Fibroblast of skin of abdomen (primary cell): ENCODE results near the gene SLC25A19.
"Not testable (repeated sequence)": the region's sequence is repeated elsewhere in the genome, so short reads cannot be mapped to it uniquely, and the experiment has no call there.

Experiments used
- DNase-seq: peaks from one replicate; pipeline ENCODE4 v3.0.0-alpha.2; 2013

The SLC25A19 gene

DNA sequence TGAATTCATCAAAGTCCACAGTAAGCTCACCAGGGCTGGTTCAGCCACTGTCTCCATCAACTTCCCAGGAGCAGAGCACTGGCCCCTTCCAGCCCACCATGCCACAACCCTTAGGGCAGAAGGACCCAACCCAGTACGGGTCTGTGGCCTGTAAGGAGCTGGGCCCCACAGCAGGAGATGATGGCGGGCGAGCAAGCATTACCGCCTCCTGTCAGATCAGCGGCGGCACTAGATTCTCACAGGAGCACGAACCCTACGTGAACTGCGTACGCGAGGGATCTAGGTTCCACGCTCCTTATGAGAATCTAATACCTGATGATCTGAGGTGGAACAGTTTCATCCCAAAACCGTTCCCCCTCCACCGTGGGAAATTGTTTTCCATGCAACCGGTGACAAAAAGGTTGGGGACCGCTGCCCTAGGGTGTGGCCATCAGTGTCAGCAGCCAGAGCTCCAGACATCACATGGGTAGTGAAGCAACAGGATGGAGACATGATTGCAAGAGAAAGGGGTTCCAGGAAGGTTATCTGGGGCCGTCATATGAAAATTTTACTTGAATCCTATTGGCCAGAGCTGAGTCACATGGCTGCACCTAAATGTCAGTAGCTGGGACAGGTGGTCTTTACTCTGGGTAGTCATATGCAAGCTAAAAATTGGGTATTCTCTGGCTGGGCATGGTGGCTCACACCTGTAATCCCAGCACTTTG, 12.4 kb upstream of the SLC25A19 start:
- no peak for DNase-seq

DNA sequence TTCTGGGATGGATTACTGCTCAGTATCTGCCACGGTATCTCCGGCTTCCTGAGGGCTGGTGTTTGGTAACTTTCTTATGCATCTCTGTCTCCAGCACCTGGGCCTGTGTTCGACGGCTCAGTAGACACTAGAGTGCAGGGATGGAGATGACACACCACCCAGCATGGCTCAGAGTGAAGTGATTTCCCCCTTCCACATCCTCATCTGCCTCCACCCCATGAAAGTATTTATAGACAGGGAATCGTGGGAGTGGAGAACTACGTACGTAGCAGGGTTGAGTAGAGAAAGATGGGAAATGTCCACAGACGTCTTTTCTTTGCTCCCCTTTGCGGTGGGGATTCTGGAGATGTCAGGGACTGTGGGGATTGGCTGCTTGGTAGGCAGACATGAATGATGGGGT, 11.8 kb upstream of the SLC25A19 start:
- no peak for DNase-seq

DNA sequence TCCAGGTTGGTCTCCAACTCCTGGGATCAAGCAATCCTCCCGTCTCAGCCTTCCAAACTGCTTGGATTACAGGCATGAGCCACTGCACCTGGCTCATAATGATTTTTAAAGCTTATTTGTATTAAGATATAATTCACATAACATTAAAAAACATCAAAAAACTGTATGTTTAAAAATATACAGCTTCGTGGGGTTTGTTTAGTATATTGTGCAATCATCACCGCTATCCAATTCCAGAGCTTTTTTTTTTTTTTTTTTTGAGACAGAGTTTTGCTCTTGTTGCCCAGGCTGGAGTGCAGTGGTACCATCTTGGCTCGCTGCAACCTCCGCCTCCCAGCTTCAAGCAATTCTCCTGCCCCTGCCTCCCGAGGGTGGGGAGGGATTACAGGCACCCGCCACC, 11.0 kb upstream of the SLC25A19 start:
- DNase-seq, result no peak

DNA sequence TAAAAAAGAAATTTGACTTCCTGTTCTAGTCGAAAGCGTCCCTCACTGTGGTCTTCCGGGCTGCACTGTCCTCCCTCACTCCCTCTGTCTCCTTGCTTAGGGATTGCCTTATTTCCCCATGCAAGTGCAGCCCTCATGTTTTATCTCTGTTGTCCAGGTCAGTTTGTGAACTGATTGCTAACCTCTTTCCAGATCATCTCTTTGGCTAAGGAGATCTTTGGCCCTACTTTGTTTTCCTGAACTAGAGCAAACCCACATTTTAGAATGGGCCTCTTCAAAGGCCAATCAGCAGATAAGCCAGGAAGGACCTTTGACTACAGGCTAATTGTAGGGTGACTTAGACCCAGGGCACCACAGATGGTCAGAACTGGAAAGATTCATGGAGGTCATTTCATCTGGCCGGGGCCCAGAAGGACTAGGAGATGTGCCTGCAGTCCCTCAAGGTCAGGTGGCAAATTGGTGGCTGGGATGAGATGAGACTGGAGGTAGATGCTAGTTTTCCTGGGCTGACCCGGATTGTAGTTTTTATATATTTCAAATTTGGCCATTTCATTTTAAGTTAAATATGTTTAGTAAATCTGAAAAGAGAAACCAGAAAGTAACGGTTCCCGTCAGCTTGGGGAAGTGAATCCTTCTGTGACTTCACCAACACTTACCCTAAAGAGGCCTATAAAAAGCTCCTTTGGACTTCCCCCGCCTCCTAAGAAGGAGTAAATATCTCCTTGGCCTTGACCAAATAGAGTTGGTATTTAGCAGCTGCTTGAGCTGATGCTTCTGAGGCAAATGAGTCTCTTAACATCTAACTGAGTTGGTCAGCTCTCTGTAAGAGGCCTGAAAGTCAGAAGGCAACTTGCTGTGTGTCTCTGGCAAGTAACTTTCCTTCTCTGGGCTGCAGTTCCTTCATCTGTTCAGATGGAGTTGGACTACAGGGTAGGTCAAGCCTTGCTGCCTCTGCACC, 6.2 kb upstream of the SLC25A19 start:
- no peak for DNase-seq

DNA sequence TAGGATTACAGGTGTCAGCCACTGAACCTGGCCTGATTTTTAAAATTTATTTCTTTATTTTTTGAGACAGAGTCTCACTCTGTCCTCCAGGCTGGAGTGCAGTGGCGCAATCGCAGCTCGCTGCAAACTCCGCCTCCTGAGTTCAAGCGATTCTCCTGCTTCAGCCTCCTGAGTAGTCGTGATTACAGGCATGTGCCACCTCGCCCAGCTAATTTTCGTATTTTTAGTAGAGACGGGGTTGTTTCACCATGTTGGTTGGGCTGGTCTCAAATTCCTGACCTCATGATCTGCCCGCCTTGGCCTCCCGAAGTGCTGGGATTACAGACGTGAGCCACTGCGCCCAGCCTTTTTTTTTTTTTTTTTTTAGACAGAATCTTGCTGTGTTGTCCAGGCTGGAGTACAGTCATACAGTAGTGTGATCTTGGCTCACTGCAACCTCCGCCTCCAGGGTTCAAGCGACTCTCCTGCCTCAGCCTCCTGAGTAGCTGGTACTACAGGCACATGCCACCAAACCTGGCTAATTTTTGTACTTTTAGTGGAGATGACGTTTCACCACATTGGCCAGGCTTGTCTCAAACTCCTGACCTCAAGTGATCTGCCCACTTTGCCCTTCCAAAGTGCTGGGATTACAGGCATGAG, 3.7 kb upstream of the SLC25A19 start:
- not testable (repeated sequence) for DNase-seq

DNA sequence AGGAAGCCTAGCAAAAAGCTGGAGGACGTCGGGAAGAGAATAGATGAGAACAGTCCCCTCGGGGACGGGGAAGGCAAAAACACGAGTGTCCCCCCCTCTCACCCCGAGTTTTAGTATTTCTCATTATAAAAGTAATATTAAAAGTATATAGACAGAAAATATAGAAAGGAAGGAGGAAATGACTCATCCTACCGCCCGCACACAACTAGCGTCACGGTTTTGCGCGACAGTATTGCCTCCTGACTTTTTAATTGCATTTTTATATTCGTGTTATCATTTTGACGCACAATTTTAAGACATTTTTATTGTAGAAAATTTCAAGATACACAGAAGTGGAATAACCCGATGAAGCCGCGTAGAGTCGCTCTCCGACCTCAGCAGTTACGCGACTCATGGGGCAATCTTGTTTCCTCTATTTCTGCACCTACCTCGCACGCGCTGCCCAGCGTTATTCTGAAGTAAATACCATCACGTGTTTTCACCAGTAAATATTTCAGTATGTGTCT, 652 bp upstream of the SLC25A19 start:
- DNase-seq, result peak; percentile 58

DNA sequence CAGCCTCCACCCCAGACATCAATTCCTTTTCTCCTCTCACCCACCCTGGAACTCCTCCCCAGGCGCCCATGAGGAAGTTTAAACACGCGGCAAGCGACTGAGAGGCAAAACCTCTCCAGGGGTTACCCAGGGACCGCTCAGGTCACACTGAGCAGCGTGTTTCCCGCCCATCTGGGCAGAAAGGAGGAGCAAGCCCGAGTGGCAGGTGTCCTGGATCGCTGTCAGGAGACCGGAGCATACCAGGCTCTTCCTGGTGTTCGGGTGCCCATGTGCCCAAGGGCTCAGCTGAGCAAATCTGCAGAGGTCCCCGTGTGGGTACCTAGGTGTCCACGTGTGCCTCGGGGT, 491 bp downstream of the SLC25A19 start:
- no peak for DNase-seq

DNA sequence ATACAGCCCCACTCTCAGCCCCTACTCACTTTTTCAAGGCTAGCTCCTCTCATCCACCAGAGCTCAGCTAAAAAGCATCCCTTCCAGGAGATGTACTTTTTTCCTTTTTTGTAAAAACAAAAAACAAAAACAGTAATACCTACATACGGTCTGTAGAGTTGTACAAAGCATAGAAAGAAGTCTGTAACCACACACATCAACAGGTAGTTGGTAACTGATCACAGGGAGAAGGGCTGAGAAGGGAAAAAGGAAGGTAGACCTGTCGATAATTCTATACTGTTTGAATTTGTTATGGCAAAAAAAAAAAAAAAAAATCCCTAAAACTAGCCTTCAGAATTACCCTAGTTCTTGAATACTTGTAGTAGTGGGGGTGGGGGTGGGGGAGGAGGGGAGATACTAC, 874 bp downstream of the SLC25A19 start:
- DNase-seq, result no peak

DNA sequence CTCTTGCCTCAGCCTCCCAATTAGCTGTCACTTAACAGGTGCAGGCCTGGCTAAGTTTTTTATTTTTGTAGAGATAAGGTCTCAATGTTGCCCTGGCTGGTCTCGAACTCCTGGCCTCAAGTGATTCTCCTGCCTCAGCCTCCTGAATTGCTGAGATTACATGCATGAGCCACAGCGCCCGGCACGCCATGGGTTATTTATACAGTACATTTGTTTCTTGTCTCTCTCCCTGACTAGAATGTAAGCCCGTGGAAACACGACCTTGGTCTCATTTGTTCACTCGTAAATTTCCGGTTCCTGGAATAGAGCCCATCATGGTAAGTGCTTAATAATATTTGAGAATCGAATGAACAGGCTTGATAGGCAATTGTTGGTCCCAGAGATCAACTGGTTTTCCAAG, 2.0 kb downstream of the SLC25A19 start:
- DNase-seq, result no peak

DNA sequence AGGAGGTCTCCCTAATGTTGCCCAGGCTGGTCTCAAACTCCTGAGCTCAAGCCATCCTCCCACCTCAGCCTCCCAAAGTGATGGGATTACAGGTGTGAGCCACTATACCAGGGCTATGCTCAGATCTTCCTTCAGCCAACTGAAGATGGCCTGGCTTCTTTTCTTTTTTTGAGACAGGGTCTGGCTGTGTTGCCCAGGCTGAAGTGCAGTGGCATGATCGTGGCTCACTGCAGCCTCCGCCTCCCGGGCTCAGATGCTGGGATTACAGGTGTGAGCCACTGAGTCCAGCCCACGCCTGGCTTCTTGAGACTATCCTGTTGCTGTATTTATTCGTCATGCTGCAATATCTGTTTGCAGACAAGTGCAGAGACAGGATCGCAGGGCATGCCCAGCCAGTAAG, 4.1 kb downstream of the SLC25A19 start:
- DNase-seq, result no peak

DNA sequence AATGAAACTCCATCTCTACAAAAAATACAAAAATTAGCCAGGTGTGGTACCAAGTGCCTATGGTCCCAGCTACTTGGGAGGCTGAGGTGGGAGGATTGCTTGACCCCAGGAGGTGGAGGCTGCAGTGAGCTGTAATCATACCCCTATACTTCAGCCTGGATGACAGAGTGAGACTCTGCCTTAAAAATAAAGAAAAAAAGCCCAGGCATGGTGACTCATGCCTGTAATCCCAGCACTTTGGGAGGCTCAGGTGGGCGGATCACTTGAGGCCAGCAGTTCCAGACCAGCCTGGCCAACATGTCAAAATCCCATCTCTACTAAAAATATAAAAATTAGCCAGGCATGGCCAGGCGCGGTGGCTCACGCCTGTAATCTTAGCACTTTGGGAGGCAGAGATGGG, 9.0 kb downstream of the SLC25A19 start:
- DNase-seq, result not testable (repeated sequence)

DNA sequence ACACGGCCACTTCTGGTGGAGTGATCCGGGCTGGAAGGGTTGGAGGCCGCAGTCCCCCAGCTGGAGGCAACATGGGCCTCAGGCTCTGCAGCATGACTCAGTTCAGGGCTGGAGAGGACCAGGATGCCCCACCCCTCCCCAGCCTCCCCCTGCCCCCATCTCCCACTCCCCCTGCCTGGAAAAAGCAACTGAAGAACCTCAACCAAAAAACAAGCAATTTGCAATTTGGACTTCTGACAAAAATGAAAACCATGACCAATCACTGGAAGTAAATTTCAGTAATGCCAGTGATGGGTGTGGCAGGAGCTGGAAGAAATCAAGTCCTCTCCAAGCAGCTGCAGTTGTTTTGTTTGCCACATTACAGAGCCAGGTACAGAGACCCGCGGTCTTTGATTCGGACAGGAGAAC, 11.6 kb downstream of the SLC25A19 start:
- DNase-seq, result peak; percentile 70

DNA sequence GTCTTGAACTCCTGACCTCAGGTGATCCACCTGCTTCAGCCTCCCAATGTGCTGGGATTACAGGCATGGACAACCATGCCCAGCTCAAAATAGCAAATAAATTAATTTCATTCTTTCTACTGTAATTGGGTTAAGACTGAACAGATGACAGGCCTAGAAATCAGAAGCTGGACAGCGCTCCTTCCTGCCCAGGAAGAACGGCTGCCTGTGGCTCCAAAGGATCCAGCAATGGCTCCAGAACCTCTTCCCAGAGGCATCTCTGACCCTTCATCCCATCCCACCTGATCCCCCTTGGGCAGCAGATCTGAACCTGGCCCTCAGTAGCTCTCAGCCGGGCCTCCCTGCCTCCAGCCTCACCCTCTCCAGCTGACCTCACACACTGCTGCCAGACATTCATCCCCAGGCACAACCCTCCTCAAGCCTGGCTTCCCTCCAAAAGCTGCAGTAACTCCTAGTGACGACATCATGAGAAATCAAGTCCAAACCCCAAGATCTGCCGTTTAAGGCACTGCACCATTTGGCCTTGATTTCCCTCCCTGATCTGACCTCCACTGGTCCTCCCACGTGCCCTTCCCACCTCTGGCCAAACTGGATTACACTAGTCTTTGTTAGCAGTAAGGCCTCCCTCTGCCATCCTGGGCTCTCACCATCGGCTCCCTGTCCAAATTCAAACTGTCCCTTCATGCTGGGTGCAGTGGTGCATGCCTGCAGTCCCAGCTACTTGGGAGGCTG, 15.1 kb downstream of the SLC25A19 start:
- peak; percentile 62 for DNase-seq

DNA sequence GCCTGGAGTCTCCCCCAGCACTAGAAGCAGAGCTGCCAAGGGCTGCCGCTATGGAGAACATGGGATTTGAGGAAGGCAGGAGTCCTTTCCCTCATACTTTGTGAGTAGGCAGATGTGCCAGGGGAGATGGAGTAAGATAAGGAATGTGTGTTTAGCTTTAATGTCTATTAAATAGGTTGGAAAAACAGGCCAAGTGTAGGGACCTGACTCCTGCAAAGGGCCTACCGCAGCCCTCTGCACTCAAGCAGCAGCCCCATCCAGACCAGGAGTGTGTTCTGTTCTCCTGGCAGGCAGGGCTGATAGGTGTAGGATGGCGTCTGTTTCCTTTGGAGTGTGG, 16.4 kb downstream of the SLC25A19 start:
- DNase-seq, result no peak

DNA sequence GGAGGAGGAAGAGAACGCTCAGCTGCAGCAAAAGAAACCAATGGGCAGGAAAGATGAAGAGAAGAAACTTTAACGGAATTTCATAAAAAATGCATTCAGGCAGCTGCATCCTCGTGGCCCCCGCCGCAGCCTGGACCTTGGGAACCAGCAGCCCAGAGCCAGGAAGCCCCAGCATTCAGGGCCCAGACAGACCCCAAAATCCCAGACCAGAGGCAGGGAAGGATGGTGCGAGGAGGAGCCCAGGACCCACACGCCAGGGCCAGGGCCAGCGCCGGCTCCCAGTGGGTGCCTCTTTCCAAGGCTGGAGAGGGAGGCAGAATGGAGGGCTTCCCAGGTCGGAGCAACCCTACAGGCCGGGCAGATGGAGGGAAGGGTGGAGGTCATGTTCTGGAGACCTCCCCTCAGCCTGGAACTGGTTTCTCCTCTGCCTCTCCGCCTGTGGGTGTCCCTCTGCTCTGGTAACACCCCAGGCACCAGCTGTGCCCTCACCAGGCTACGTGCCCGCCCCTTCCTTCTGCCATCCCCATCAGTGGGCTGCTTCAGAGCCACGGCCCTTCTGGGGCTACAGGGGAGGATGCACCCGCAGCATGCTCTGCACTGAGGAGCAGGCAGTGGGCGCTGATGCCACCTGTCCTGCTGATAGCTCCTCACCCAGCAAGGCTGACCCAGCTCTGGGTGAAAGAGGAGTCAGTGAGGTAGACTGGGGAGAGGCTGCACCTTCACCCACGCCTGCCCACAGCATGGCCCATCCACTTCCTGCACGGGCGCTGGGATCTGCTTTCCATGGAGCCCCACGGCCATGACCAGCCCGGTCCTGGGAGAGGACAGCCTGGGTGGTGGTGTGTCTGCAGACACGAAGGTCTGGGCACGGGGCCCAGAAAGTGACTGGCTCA, 17.0 kb downstream of the SLC25A19 start:
- DNase-seq, result no peak

DNA sequence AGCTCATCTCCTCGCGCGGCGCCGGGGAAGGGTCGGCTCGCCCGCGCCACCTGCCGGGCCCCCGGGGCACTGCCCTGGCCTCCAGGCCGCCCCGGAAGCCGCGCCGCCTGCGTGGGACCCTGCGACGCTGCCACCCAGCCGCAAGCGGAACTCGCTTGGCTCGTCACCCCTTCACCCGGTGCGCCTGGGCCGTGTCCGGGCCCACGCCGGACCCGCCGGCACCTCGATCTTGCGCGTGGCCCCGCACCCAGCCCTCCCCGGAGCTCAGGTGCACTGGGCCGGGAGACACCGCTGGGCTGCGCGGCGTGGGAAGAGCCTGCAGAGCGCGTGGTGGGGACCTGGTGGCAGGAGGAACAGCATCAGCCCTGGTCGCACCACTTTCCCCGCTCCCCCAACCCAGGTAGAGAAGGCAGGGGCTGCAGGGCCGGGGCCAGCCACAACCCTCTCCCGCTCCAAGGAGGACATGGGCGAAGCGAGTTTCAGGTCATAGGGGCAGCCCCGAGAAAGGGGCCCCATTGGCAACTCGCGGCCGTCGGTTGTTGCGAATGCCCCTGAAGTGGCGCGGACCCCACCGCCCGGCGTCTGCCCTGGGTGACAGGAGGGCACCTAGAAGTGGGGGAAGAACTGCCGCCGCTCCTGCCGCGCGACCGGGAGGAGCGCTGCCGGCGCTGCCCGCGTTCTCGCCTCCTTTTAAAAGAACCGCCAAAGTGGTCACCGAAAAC, 17.8 kb downstream of the SLC25A19 start:
- no peak for DNase-seq

DNA sequence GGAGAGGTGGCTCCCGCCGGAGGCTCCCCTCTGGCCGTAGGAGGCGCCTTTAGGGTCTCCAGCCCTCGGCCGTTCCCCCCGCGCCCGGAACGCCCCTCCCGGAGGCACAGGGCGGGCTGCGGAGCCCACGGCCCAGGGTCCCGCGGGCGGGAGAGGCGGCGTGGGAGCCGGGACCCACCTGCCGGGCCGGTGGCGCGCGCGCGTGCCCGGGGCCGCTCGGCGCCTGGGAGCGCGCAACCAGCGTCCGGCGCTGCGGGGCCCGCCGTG, 18.3 kb downstream of the SLC25A19 start, which contains the start of gene MIF4GD:
Gene MIF4GD, minus strand, starts transcription at position 266 of the 267 bp plus-strand sequence. CDS start 1,036 bp downstream, outside the sequence.
- DNase-seq, result peak; percentile 72

DNA sequence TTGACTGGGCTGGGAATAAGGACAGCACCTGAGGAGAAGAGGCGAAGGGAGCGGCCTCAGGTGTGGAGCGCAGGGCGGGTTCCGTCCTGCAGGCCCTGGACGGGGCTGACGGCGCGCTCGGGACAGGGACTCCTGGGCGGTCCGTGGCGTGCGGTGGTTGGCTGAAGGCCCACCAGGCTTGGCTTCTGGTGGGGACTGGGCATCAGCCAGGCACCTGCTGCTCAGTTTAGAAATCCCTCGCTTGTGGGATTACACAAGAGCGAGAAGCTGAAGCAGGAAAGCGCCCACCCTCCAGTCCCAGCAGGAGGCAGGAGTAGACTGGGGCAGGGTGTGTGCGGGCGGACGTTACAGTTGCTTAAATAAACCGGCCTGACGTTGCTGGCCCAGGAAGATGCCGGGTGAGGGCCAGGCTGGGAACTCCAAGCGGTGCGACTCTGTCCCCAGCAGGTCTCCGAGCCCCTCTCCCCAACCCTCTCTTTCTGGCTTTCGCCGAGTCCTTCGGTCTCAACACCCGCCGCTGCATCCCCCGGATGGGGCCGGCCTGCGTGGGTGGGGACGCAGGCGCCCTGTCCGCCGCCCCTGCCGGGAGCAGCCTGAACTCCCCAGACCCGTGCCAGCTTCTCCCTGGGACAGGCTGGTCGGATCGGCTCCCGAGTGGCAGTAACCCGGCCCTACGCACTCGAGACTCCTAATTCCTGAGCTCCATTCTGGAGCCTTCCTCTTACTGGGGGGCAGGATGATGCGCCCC, 18.8 kb downstream of the SLC25A19 start:
- peak; percentile 64 for DNase-seq

DNA sequence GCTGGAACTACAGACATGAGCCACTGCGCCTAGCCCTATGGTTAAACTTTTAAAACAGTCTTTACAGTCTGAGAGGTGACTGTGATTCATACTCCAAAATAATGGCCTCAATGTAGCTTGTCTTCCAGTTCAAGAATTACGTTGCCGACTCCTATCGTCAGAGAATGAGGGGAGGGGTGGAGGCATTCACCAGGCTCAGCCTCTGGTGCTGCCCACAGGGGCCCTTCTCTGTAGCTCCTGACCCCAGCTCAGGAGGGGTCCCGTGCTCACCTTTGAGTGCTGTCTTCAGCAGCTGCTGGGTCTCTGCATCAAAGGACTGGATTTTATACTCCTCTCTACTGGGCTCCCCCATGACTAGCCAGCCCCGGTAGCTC, 19.4 kb downstream of the SLC25A19 start:
- DNase-seq, result no peak
